ENCODE results near the gene ZNF396. TPM values are rescaled to one million over a fixed set of nuclear protein-coding genes. Genes with fewer than 3 reads are reported as not detected.

Gene ZNF396
- total and polyA plus RNA-seq, 2 donors from 2014 or later, result 4.7 to 6.5 TPM

DNA sequence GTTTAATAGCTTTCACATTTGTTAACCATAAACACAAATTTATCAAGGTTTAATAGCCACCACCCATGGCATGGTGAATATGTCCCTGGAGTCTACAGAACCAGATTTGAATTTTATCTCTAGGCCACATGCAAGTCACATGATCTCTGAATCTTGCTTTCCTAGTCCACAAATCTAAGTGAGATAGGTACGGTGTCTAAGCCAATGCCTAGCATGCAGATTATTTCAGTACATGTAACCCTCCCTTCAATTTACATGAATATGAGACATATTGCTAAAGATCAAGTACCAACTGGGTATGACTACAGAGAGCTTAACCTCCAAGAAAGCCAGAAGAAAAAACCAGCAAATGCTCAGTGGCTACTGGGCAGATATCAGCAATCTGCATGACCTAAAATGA lies 42.9 kb downstream of the ZNF396 start:
- TF ChIP-seq CTCF (IDR thresholded peaks at IDR 0.05; ENCODE audit: borderline replicate concordance, extremely low read depth, insufficient read depth), result no peak
- no peak overlapping the region for H3K4me3 ChIP-seq (ENCODE audit: low read length in 3 of 3)
- intact Hi-C loops (cut with DNase I), result no loop called here
- H3K36me3 ChIP-seq (ENCODE audit: control insufficient read depth in 2 of 3, insufficient read depth in 3 of 3, low read length in 3 of 3), result peaks cover 15 to 64% (median 22%) of the 10 kb centered on the region in 3 donors
- no peaks in the 10 kb centered on the region for H3K9me3 ChIP-seq (ENCODE audit: control insufficient read depth in 2 of 3, insufficient read depth in 1 of 3, low read length in 3 of 3)
- peaks cover 0 to 7% (median 2%) of the 10 kb centered on the region in 3 donors for H3K4me1 ChIP-seq (ENCODE audit: control insufficient read depth in 2 of 3, insufficient read depth in 2 of 3, low read depth in 1 of 3, low read length in 3 of 3)
- no peak overlapping the region for H3K27ac ChIP-seq (ENCODE audit: low read depth in 2 of 2, low read length in 2 of 2)
- H3K9ac ChIP-seq (ENCODE audit: low read length in 3 of 3), result no peak overlapping the region
- FAIRE-seq, result no peak
- no peak for DNase-seq
- no peaks in the 10 kb centered on the region for H3K27me3 ChIP-seq (ENCODE audit: control insufficient read depth, insufficient read depth, low read length)

- peaks cover 0 to 2% (median 2%) of the 10 kb centered on the region in 3 donors for H3K4me1 ChIP-seq (ENCODE audit: control insufficient read depth in 2 of 3, insufficient read depth in 2 of 3, low read depth in 1 of 3, low read length in 3 of 3)
- H3K27me3 ChIP-seq (ENCODE audit: control insufficient read depth, insufficient read depth, low read length), result no peaks in the 10 kb centered on the region
- H3K4me3 ChIP-seq (ENCODE audit: low read length in 3 of 3), result no peak overlapping the region
- peaks cover 6 to 40% (median 17%) of the 10 kb centered on the region in 3 donors for H3K36me3 ChIP-seq (ENCODE audit: control insufficient read depth in 2 of 3, insufficient read depth in 3 of 3, low read length in 3 of 3)
- no peak overlapping the region for H3K9ac ChIP-seq (ENCODE audit: low read length in 3 of 3)
- FAIRE-seq (no peak), DNase-seq (no peak)
- H3K9me3 ChIP-seq (ENCODE audit: control insufficient read depth in 2 of 3, insufficient read depth in 1 of 3, low read length in 3 of 3), result no peaks in the 10 kb centered on the region
- no peak for TF ChIP-seq CTCF (IDR thresholded peaks at IDR 0.05; ENCODE audit: borderline replicate concordance, extremely low read depth, insufficient read depth)
- intact Hi-C loops (cut with DNase I), result no loop called here
- no peak overlapping the region for H3K27ac ChIP-seq (ENCODE audit: low read depth in 2 of 2, low read length in 2 of 2)
Observed at GRCh38 chr18:35331367-35332087, 45.6 kb downstream of the ZNF396 start.

DNA sequence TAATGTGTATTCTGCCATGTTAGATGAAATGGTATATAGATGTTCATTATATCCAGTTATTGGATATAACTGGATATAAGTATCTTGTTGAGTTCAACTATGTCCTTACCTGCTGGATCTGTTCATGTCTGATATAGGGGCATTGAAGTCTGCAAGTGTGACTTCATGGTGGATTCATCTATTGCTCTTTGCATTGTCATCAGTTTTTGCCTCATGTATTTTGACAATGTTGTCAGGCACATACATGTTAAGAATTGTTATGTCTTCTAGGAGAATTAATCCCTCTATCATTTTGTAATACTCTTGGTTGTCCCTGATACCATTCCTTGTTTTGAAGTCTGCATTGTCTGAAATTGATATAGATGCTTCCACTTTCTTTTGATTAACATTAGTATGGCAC lies 48.3 kb downstream of the ZNF396 start:
- TF ChIP-seq CTCF (IDR thresholded peaks at IDR 0.05; ENCODE audit: borderline replicate concordance, extremely low read depth, insufficient read depth), result no peak
- no peaks in the 10 kb centered on the region for H3K27me3 ChIP-seq (ENCODE audit: control insufficient read depth, insufficient read depth, low read length)
- no peaks in the 10 kb centered on the region for H3K9me3 ChIP-seq (ENCODE audit: control insufficient read depth in 2 of 3, insufficient read depth in 1 of 3, low read length in 3 of 3)
- DNase-seq (no peak), FAIRE-seq (no peak)
- no peak overlapping the region for H3K9ac ChIP-seq (ENCODE audit: low read length in 3 of 3)
- intact Hi-C loops (cut with DNase I), result no loop called here
- H3K4me1 ChIP-seq (ENCODE audit: control insufficient read depth in 2 of 3, insufficient read depth in 2 of 3, low read depth in 1 of 3, low read length in 3 of 3), result no peaks in the 10 kb centered on the region
- H3K4me3 ChIP-seq (ENCODE audit: low read length in 3 of 3), result no peak overlapping the region
- peaks cover 6 to 17% (median 8%) of the 10 kb centered on the region in 3 donors for H3K36me3 ChIP-seq (ENCODE audit: control insufficient read depth in 2 of 3, insufficient read depth in 3 of 3, low read length in 3 of 3)
- H3K27ac ChIP-seq (ENCODE audit: low read depth in 2 of 2, low read length in 2 of 2), result no peak overlapping the region
